OCI-LY7 (cell line): Measurements from ENCODE around the gene NBEAL2.

Experiments used
- EZH2phosphoT487 ChIP-seq: fragments of 200-600 bp; sonication (generic); IDR thresholded peaks from 2 replicates; pipeline ENCODE4 v1.6.1; 2018; ENCODE audit warnings: low read depth, borderline replicate concordance, mild to moderate bottlenecking, mixed run types, antibody characterized with exemption, low read length, moderate library complexity, mixed read lengths
- TF ChIP-seq, protein P1 (sequence below): fragments of 200-600 bp; sonication (generic); conservative IDR thresholded peaks from 2 replicates; pipeline ENCODE4 v1.5.1; 2014; ENCODE audit warnings: mild to moderate bottlenecking, antibody characterized with exemption, low read length, moderate library complexity, mixed read lengths

DNA sequence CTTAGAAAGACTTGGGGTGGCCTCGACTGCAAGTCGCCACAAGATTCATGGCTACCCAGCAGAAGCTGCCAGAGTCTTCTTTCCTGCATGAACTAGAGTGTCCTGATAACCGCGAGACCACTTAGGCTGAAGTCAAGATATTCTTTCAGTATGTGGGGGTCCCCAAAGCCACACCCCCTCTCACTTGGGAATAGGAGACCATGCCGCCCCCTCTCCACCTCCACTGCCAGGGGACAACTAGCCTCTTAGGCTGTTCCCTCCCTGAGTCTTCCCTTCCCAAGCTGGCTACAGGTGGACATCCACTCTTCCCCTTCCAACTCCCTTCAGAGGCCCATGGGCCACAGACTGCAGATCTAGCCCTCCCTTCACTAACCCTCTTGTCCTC is 1.7 kb upstream of the NBEAL2 start:
- TF ChIP-seq, protein P1, sequence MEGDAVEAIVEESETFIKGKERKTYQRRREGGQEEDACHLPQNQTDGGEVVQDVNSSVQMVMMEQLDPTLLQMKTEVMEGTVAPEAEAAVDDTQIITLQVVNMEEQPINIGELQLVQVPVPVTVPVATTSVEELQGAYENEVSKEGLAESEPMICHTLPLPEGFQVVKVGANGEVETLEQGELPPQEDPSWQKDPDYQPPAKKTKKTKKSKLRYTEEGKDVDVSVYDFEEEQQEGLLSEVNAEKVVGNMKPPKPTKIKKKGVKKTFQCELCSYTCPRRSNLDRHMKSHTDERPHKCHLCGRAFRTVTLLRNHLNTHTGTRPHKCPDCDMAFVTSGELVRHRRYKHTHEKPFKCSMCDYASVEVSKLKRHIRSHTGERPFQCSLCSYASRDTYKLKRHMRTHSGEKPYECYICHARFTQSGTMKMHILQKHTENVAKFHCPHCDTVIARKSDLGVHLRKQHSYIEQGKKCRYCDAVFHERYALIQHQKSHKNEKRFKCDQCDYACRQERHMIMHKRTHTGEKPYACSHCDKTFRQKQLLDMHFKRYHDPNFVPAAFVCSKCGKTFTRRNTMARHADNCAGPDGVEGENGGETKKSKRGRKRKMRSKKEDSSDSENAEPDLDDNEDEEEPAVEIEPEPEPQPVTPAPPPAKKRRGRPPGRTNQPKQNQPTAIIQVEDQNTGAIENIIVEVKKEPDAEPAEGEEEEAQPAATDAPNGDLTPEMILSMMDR = no peak
- TF ChIP-seq EZH2phosphoT487 = no peak
